SH-SY5Y (cell line): Measurements from ENCODE around the gene RPL5.

Experiments
- GATA2 ChIP-seq: IDR thresholded peaks from 2 replicates; pipeline ENCODE4 v1.6.1; 2011; ENCODE audit warnings: mild to moderate bottlenecking, low read depth, low read length
- GATA3 ChIP-seq: IDR thresholded peaks from 2 replicates; pipeline ENCODE4 v1.6.1; 2011; ENCODE audit warnings: low read depth, mild to moderate bottlenecking, low read length, moderate library complexity

- TF ChIP-seq GATA2 = no peak
- TF ChIP-seq GATA3 = no peak
Measured at GRCh38 chr1:92872719-92873118, 40.9 kb downstream of the RPL5 start.
